Heart left ventricle (tissue), 16 donors: ENCODE data around the gene ZNF45. TPM values are rescaled to one million over a fixed set of nuclear protein-coding genes. Genes with fewer than 3 reads are reported as not detected.

Experiments
- ATAC-seq, 4 donors: fragments of 200-7000 bp; cut with Tn5 transposase; one replicate each; pipeline ENCODE4 v1.9.1; 2020 to 2022; ENCODE audit warnings: moderate library complexity in 4 of 4, mild to moderate bottlenecking in 3 of 4, moderate number of reproducible peaks in 1 of 4
- DNase-seq, 5 donors: peaks; one replicate each; pipeline ENCODE4 v3.0.0-alpha.2; 2020
- H3K27ac ChIP-seq, 12 donors: fragments of 200-600 bp; sonication (generic) in 4 of 12; one replicate each; pipeline versions ENCODE4 v1.5.0 to v1.8.0; 2016 to 2022; ENCODE audit warnings: mild to moderate bottlenecking in 2 of 12
- H3K27me3 ChIP-seq, 9 donors: fragments of 200-600 bp; sonication (generic) in 2 of 9; one replicate each; pipeline versions ENCODE4 v1.5.1 to v1.8.0; 2016 to 2022; ENCODE audit warnings: mild to moderate bottlenecking in 3 of 9
- H3K36me3 ChIP-seq, 9 donors: fragments of 200-600 bp; sonication (generic) in 2 of 9; one replicate each; pipeline versions ENCODE4 v1.5.0 to v1.8.0; 2018 to 2022; ENCODE audit warnings: mild to moderate bottlenecking in 2 of 9
- H3K4me1 ChIP-seq, 12 donors: fragments of 200-600 bp; sonication (generic) in 4 of 12; one replicate each; pipeline versions ENCODE4 v1.5.0 to v1.8.0; 2016 to 2022; ENCODE audit warnings: mild to moderate bottlenecking in 3 of 12
- H3K4me3 ChIP-seq, 12 donors: fragments of 200-600 bp; sonication (generic) in 4 of 12; one replicate each; pipeline versions ENCODE4 v1.5.0 to v1.8.0; 2017 to 2022; ENCODE audit warnings: mild to moderate bottlenecking in 9 of 12, moderate library complexity in 4 of 12
- H3K9me3 ChIP-seq, 12 donors: fragments of 200-600 bp; sonication (generic) in 4 of 12; one replicate each; pipeline versions ENCODE4 v1.5.0 to v1.8.0; 2016 to 2022; ENCODE audit warnings: mild to moderate bottlenecking in 1 of 12
- CTCF ChIP-seq, 12 donors: fragments of 200-600 bp; sonication (generic) in 4 of 12; IDR thresholded peaks; one replicate each; pipeline versions ENCODE4 v1.5.0 to v1.8.0; 2018 to 2022; ENCODE audit warnings: antibody characterized with exemption in 12 of 12, mild to moderate bottlenecking in 5 of 12
- POLR2A ChIP-seq, 2 donors: fragments of 450-650 bp; IDR thresholded peaks; one replicate each; pipeline ENCODE4 v1.6.1; 2017; ENCODE audit warnings: antibody characterized with exemption in 2 of 2, mild to moderate bottlenecking in 2 of 2, moderate library complexity in 2 of 2
- WGBS, 4 donors: extraction: QIAGEN DNeasy Blood & Tissue Kit in 2 of 4; methylation state at CpG; one replicate each; pipeline versions ENCODE4 v1.1.5 to v1.1.7; 2013 to 2018; 5-methylcytosine and 5-hydroxymethylcytosine counted together
- intact Hi-C, 10 donors: fragments of 100-400 bp; cut with DNase I; formaldehyde crosslinking; loops; one replicate each; pipeline versions ENCODE4 v1.11.1 to v1.14.2; 2022
- polyA plus RNA-seq, 2 donors: library from polyadenylated mRNA; stranded (reverse); fragments of 200-250 nt; gene quantifications; one replicate each; pipeline ENCODE4 v1.2.3, GENCODE V29; 2013
- total RNA-seq, 9 donors: library from RNA; depleted of rRNA in 2 of 9; stranded (reverse); fragments of >200 nt in 2 of 9; fragmentation: NEBNext Ultra II Directional in 3 of 9; extraction: Animal tissue kit (Norgen Biotek cat#: 25700) in 3 of 9; gene quantifications; one replicate each; pipeline versions ENCODE4 v1.1.0 to v1.2.4, GENCODE V29; 2016 to 2023
- donor health status: ischemic (EF 13 %, LVEDD 7.1; RV severe dilation, severe dysfunction).
- donor health status: healthy with polysubstance abuse.
- donor health status: DM: no; HTN: yes; CAD: no.
- donor health status: DM: no; HTN: no; CAD: no.
- donor health status: ischemic (EF 25% LVEDD 6.9; RV normal size, moderate dysfunction).
- donor health status: ischemic (EF 25% LVEDD 5.7; RV mildly dilated, moderate dysfunction).
- donor health status: healthy.
- donor health status: DM: yes; HTN: yes; CAD: no.
- donor health status: ischemic (EF 35%, LVEDD 5.7; RV mildly dilated, moderate dysfunction).
- donor health status: nonischemic (EF 11% LVEDD 7.7; RV severe dilation, severe dysfunction).
- donor health status: DM: yes; HTN: yes; CAD: no.
- donor health status: PGD.
- donor health status: ischemic (EF 29% LVEDD 5.4; RV normal size, mild dysfunction).
- donor health status: nonischemic (EF 23%, LVEDD 6.1; RV moderate dilation, normal function).

Gene ZNF45
- total and polyA plus RNA-seq, 11 donors = 2.4 to 9.9 (median 7.0) TPM

GRCh38 chr19:43934055-43934984 lies 762 bp downstream of the ZNF45 start:
- DNase-seq = no peak
- Histone ChIP-seq H3K4me1 (peaks cover 0 to 21% (median 12%) of the 10 kb centered on the region in 12 donors), H3K36me3 (peaks cover 3 to 39% (median 37%) of the 10 kb centered on the region in 9 donors), H3K4me3 (peak overlapping the region; percentile 49 to 77 (median 66)), H3K9me3 (peaks cover 0 to 4% (median 0%) of the 10 kb centered on the region in 12 donors), H3K27ac (peak overlapping the region; percentile 71 to 93 (median 88)), H3K27me3 (no peaks in the 10 kb centered on the region)
- ATAC-seq = no peak
- WGBS, 4 donors = 5 to 10% (median 8%) methylated on average over 15 of the region's 15 CpGs
- TF ChIP-seq POLR2A (IDR thresholded peaks at IDR 0.05) (no peak), CTCF (IDR thresholded peaks at IDR 0.05) (peak in 2 of 12 donors; percentile 16 to 23)
- intact Hi-C loops = loop anchor here in 2 of 10 donors (2.0 to 10.0 kb wide), 3 partner anchors 16 to 110 kb away; partner anchors contain the start of genes ZNF155 (in 2 of the 2), ZNF221 (in 1 of the 2) and ZNF283 (in 1 of the 2)

DNA sequence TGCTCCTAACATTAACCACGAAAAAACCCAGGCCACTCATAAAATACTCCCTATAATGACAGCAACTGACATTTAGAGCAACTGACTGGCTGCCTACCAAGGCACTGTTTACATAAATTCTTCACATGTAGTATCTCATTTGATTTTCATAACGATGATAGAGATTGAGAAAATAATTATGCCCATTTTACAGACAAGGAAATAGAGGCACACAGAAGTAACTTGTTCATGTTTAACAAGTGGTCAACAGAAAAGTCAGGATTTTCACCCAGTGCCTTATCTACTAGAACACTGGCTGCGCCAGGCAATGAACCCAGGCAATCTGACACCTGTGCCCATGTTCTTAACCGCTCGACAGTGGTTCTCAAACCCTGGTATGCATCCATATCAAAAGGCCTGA lies 6.3 kb downstream of the ZNF45 start:
- H3K27me3 ChIP-seq = no peaks in the 10 kb centered on the region
- WGBS, 4 donors = 95 to 98% (median 96%) methylated on average over 5 of the region's 5 CpGs
- peaks cover 5 to 94% (median 92%) of the 10 kb centered on the region in 9 donors for H3K36me3 ChIP-seq
- DNase-seq (no peak), ATAC-seq (no peak)
- peaks cover 0 to 4% (median 0%) of the 10 kb centered on the region in 12 donors for H3K9me3 ChIP-seq
- H3K4me1 ChIP-seq = peaks cover 0 to 9% (median 6%) of the 10 kb centered on the region in 12 donors
- intact Hi-C loops = no loop called here
- H3K27ac ChIP-seq = no peak overlapping the region
- H3K4me3 ChIP-seq = no peak overlapping the region
- no peak for TF ChIP-seq CTCF (IDR thresholded peaks at IDR 0.05)
- no peak for TF ChIP-seq POLR2A (IDR thresholded peaks at IDR 0.05)

DNA sequence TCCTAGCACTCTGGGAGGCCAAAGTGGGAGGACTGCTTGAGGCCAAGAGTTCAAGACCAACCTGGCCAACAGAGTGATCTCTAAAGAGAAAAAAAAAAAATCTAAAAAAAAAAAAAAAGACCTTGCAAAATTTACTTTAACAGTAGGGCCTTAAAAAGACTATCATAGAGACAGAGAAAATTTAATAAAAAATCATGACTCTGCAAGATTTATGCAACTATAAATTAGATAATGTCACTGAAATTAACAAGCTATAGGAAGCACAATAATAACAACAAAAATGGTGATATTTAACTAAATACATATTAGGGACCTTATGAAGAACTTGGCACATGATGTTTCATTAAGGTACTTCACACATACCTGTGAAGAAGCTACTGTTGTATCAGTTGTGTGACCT lies 11.2 kb downstream of the ZNF45 start:
- peaks cover 0 to 46% (median 10%) of the 10 kb centered on the region in 12 donors for H3K9me3 ChIP-seq
- no peak overlapping the region for H3K27ac ChIP-seq
- no peak for TF ChIP-seq POLR2A (IDR thresholded peaks at IDR 0.05)
- TF ChIP-seq CTCF (IDR thresholded peaks at IDR 0.05) = no peak
- H3K27me3 ChIP-seq = no peaks in the 10 kb centered on the region
- H3K4me1 ChIP-seq = no peaks in the 10 kb centered on the region
- intact Hi-C loops = no loop called here
- H3K4me3 ChIP-seq = no peak overlapping the region
- DNase-seq (no peak), ATAC-seq (no peak)
- H3K36me3 ChIP-seq = peaks cover 5 to 99% (median 95%) of the 10 kb centered on the region in 9 donors

- Histone ChIP-seq H3K27ac (no peak overlapping the region), H3K4me3 (no peak overlapping the region), H3K9me3 (peaks cover 4 to 100% (median 82%) of the 10 kb centered on the region in 12 donors), H3K27me3 (no peaks in the 10 kb centered on the region), H3K4me1 (no peaks in the 10 kb centered on the region), H3K36me3 (peaks cover 31 to 71% (median 58%) of the 10 kb centered on the region in 9 donors)
- intact Hi-C loops = no loop called here
- 67 to 97% (median 82%) methylated on average over 3 of the region's 3 CpGs for WGBS, 4 donors
- DNase-seq (no peak), ATAC-seq (no peak)
- TF ChIP-seq CTCF (IDR thresholded peaks at IDR 0.05) (no peak), POLR2A (IDR thresholded peaks at IDR 0.05) (no peak)
These were observed 21.0 kb downstream of the ZNF45 start for GRCh38 chr19:43914051-43914450.
